GM21529 (cell line): ENCODE measurements around the gene TMEM131L.
"Not testable (repeated sequence)": the region's sequence is repeated elsewhere in the genome, so short reads cannot be mapped to it uniquely, and the experiment has no call there.

Experiments
- ATAC-seq: cut with Tn5 transposase; IDR thresholded peaks from one replicate; pipeline ENCODE4 v1.9.1; 2021; ENCODE audit not compliant: unreplicated experiment

Gene TMEM131L, protein sequence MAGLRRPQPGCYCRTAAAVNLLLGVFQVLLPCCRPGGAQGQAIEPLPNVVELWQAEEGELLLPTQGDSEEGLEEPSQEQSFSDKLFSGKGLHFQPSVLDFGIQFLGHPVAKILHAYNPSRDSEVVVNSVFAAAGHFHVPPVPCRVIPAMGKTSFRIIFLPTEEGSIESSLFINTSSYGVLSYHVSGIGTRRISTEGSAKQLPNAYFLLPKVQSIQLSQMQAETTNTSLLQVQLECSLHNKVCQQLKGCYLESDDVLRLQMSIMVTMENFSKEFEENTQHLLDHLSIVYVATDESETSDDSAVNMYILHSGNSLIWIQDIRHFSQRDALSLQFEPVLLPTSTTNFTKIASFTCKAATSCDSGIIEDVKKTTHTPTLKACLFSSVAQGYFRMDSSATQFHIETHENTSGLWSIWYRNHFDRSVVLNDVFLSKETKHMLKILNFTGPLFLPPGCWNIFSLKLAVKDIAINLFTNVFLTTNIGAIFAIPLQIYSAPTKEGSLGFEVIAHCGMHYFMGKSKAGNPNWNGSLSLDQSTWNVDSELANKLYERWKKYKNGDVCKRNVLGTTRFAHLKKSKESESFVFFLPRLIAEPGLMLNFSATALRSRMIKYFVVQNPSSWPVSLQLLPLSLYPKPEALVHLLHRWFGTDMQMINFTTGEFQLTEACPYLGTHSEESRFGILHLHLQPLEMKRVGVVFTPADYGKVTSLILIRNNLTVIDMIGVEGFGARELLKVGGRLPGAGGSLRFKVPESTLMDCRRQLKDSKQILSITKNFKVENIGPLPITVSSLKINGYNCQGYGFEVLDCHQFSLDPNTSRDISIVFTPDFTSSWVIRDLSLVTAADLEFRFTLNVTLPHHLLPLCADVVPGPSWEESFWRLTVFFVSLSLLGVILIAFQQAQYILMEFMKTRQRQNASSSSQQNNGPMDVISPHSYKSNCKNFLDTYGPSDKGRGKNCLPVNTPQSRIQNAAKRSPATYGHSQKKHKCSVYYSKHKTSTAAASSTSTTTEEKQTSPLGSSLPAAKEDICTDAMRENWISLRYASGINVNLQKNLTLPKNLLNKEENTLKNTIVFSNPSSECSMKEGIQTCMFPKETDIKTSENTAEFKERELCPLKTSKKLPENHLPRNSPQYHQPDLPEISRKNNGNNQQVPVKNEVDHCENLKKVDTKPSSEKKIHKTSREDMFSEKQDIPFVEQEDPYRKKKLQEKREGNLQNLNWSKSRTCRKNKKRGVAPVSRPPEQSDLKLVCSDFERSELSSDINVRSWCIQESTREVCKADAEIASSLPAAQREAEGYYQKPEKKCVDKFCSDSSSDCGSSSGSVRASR (N-terminal part only)

GRCh38 chr4:153466081-153466948 is at the start of gene TMEM131L:
TSS of gene TMEM131L (plus strand) at chr4:153466360. CDS start at chr4:153466398, 38 bp downstream.
- ATAC-seq = peak; percentile 45

DNA sequence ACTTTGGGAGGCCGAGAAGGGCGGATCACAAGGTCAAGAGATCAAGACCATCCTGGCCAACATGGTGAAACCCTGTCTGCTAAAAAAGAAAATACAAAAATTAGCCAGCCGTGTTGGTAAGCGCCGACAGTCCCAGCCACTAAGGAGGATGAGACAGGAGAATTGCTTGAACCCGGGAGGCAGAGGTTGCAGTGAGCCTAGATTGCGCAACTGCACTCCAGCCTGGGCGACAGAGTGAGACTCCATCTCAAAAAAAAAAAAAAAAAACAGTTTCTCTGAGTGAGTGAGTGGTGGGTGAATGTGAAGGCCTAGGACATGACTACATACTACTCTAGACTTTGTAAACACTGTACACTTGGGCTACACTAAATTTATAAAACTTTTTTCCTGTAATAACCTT is 49.7 kb upstream of the TMEM131L start:
- ATAC-seq = not testable (repeated sequence)

DNA sequence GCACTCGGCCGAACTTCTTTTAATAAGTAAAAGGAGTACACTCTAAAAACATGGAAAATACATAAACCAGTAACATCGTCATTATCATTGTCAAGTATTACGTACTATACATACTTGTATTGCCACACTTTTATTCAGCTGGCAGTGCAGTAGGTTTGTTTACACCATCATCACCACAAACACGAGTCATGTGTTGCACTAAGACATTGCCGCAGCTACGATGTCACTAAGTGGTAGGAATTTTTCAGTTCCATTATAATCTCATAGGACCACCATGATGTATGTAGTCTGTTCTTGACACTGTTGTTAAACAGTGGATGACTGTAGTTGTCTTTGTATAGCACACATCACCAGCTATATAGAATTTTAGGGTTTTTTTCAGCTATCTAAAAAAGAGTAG is 48.0 kb upstream of the TMEM131L start:
- ATAC-seq = no peak

DNA sequence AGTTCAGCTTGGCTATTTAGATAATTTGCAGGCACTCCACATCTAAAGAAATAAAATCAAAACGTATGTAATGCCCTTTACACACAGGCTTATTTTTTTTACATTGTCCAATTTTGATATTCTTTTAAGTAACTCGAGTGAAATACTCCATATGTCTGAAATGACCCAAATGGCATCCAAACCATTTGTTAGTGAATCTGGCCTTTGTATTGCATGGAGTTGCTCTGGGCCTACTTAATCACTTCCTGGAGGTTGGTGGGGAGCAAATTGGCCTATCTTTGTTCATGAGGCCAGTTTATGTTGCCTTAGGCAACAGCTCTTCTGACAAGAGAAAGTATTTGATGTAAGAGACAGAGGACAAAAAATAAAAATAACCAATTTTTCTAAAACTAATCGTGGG is 47.6 kb upstream of the TMEM131L start:
- no peak for ATAC-seq

DNA sequence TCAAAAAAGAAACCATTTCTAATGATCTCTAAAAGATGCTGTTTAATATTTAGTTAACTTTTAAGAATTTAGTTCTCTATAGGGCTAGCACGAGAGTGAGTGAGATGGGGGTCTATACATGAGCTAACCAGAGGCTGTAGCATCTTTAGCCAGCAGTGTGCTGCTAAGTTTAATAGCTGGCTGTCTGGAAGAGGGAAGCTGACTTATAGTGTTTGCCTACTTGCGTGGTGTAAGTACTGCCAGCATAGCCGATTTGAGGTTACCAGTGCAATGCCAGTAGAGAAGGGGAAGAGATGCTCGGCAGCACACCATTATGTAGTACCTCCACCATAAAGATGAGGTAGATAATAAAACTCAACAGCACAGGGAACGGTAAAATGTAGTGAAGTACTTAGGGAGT is 47.1 kb upstream of the TMEM131L start:
- ATAC-seq = no peak

- no peak for ATAC-seq
Observed at GRCh38 chr4:153419673-153420278, 46.4 kb upstream of the TMEM131L start.

GRCh38 chr4:153420361-153420760 is 45.8 kb upstream of the TMEM131L start:
- ATAC-seq = no peak

DNA sequence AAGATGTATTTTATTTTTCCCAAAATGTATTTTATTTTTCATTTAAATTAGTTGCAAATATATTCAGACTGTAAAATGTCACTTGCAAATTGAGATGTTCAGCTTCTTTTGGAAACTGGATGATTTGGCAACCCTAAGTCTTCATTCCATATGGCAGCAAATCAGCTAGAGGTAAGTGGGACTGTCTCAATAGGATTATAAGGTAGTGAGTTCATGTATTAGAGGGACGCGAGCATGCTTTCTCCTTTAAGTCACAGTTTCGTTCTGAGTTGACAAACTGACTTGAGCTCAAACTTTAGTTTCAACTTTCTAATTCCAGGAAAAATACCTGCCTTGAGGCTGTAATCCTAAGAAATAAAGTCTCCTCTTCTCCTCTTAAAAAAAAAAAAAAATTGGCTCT is 44.2 kb upstream of the TMEM131L start:
- ATAC-seq = peak; percentile 76

- ATAC-seq = no peak
Observed at GRCh38 chr4:153426207-153426885, 39.8 kb upstream of the TMEM131L start.

- ATAC-seq = no peak
Observed at GRCh38 chr4:153427363-153428071, 38.6 kb upstream of the TMEM131L start.

GRCh38 chr4:153428941-153429475 is 37.2 kb upstream of the TMEM131L start:
- ATAC-seq = no peak

DNA sequence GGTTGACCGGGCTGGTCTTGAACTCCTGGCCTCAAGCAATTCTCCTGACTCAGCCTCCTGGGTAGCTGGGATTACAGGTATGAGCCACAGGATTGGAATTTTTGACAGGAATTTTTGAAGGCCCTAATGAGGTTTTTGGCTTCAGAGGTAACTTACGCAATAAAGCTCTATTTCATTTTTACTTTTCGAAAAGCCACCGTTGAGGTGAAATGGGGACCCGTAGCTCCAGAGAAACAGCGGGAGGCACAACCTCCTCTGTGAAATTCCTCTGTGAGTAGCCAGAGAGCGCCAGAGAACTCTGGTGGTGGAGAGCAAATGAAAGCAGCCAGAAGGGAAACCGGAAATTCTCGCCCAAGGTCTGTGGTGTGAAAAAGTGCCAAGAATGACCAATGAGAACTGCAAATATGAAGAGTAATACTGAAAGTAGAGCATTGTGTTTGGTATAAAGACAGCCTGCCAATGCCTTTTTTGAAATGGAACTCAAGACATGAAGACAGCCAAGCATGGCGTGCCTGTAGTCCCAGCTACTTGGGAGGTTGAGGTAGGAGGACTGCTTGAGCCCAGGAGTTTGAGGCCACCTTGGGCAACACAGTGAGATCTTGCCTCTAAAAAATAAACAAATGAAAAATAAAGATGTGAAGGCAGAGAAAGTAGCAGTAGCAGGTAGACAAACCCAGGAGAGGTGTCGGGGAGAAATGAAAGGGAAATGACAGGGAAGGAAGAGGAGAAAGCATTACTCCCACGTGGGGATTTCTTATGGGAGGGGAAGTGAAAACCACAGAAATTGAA is 33.0 kb upstream of the TMEM131L start:
- peak; percentile 95 for ATAC-seq

DNA sequence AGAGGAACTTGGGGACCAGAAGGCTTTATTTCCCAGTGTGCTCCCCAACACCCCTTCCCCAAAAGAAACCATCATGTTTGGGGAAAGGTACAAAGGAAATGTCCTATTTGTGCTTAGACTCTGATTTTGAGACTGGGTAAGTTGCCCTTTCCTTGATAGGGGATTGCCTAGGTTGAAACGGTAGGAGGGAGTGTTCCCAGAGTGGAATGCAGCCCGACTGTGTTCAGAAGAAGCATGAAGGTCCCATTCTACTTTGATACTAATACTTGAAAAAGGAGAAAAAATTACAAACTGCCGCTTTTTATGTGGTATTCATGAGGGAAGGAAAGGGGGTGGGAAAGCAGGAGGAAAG is 32.4 kb upstream of the TMEM131L start:
- ATAC-seq = no peak

GRCh38 chr4:153434190-153434589 is 32.0 kb upstream of the TMEM131L start:
- ATAC-seq = no peak

DNA sequence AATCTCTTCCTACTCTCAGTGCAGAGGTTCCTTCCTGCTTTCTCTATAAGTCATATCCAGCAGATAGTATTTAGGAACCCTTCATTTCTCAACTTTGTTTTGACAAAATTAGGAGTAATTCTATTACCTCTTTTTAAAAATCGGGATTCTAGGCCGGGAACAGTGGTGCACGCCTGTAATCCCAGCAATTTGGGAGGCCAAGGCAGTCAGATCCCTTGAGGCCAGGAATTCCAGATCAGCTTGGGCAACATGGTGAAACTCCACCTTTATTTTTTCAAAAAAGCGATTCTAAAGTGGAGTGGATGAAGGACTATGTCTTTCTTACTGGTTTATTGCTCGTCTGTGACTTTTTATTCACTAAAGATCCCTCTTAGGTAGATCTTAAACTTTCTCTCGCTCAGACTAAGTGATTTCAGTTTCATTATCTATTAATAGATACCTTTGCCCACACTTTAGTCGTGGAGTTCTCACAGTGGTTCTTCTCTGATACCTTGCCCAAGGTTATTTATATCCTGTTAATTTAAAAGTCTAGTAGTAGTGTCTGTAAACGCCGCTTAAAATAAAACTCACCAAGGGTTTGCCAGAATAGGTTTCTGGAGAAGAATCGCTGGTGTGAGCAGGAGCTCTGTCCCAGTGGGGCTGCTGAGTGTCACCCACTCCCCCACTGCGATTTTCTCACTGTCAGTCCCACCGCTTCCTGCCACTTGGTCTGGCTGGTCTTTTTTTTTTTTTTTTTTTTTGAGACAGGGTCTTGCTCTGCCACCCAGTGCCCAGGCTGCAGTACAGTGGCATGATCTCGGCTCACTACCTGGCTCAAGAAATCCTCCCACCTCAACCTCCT is 27.0 kb upstream of the TMEM131L start:
- peak; percentile 82 for ATAC-seq

- ATAC-seq = peak; percentile 10
Observed at GRCh38 chr4:153439831-153440230, 26.3 kb upstream of the TMEM131L start.

GRCh38 chr4:153440475-153440874 is 25.7 kb upstream of the TMEM131L start:
- no peak for ATAC-seq
